DND-41 (cell line): ENCODE results near the gene EVI5L.

Experiments
- ATAC-seq: fragments of 200-7000 bp; cut with Tn5 transposase; 3 replicates; pipeline ENCODE4 v1.9.1; 2021; ENCODE audit warnings: low read depth; ENCODE audit not compliant: insufficient read depth
- DNase-seq: peaks from one replicate; pipeline ENCODE4 v3.0.0-alpha.2; 2020
- H2AFZ ChIP-seq: 2 replicates; pipeline ENCODE4 v1.6.0; 2012; ENCODE audit warnings: low read depth, low read length
- H3K27ac ChIP-seq: 2 replicates; pipeline ENCODE4 v1.5.1; 2012; ENCODE audit warnings: low read length, inconsistent platforms
- H3K27me3 ChIP-seq: fragments of 200-600 bp; sonication (generic); 2 replicates; pipeline ENCODE4 v1.6.0; 2012; ENCODE audit warnings: low read length, mild to moderate bottlenecking, inconsistent platforms; ENCODE audit not compliant: insufficient read depth, poor library complexity
- H3K36me3 ChIP-seq: 2 replicates; pipeline ENCODE4 v1.5.1; 2012; ENCODE audit warnings: low read length, inconsistent platforms; ENCODE audit not compliant: insufficient read depth
- H3K4me1 ChIP-seq: 2 replicates; pipeline ENCODE4 v1.5.1; 2012; ENCODE audit warnings: mild to moderate bottlenecking, low read length; ENCODE audit not compliant: insufficient read depth
- H3K4me2 ChIP-seq: 2 replicates; pipeline ENCODE4 v1.6.0; 2012; ENCODE audit warnings: mild to moderate bottlenecking, moderate library complexity, low read length, inconsistent platforms; ENCODE audit not compliant: insufficient read depth
- H3K4me3 ChIP-seq, 2 experiments: fragments of 200-600 bp in 1 of 2; shearing (Covaris generic) in 1 of 2; 2 replicates each; pipeline ENCODE4 v1.5.1; 2012 to 2016; ENCODE audit warnings: inconsistent platforms in 2 of 2, low read length in 2 of 2, mild to moderate bottlenecking in 2 of 2, low read depth in 1 of 2, moderate library complexity in 1 of 2
- H3K79me2 ChIP-seq: 2 replicates; pipeline ENCODE4 v1.6.0; 2012; ENCODE audit warnings: low read length, inconsistent platforms; ENCODE audit not compliant: insufficient read depth
- H3K9ac ChIP-seq: 2 replicates; pipeline ENCODE4 v1.6.0; 2012; ENCODE audit warnings: low read depth, mild to moderate bottlenecking, inconsistent platforms, low read length, moderate library complexity
- H3K9me3 ChIP-seq: 2 replicates; pipeline ENCODE4 v1.5.1; 2012; ENCODE audit warnings: low read length, moderate library complexity, mild to moderate bottlenecking, inconsistent platforms; ENCODE audit not compliant: insufficient read depth, severe bottlenecking
- H4K20me1 ChIP-seq: 2 replicates; pipeline ENCODE4 v1.6.0; 2012; ENCODE audit warnings: low read length; ENCODE audit not compliant: insufficient read depth
- EZH2 ChIP-seq: IDR thresholded peaks from 3 replicates; pipeline ENCODE4 v1.6.1; 2012; ENCODE audit warnings: borderline replicate concordance, low read depth, mild to moderate bottlenecking, moderate library complexity, low read length, inconsistent platforms; ENCODE audit not compliant: severe bottlenecking
- TF ChIP-seq, protein P1 (sequence below): IDR thresholded peaks from 2 replicates; pipeline ENCODE4 v1.5.1; 2012; ENCODE audit warnings: borderline replicate concordance, low read length, moderate library complexity, mild to moderate bottlenecking; ENCODE audit not compliant: poor library complexity, severe bottlenecking; ENCODE audit errors: extremely low read depth

Gene EVI5L

DNA sequence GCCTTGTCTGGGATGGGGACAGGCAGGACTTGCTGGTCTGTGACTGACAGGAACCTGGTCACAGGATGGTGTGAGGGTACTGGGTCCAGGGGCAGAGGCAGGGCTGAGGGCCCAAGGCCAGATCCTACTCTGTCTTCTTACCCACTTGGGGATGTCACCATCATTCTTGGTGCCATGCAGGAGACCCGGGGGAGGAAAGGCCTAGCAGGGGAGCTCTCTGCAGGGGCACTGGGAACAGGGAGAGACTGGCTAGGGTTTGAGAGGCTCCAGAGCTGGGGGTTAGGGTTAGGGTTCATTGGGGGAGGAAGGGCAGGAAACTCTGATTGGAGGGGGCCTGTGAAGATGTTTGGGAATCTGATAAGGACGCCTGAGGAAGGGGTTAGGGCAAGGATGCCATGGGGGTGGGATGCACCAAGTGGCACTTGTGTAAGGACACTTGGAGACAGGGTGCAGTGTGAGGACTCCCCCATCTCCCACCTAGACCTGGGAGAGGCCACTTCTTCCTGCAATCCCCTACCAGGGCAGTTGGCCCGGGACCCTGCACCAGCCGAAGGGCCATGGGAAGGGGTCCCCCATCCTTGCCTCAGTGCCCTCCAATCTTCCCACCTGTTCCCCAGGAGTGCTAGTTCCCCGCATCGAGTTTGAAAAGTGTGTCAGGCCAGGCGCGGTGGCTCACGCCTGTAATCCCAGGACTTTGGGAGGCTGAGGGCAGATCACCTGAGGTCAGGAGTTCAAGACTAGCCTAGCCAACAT is 37.2 kb downstream of the EVI5L start:
- 0 out of 2 replicates have a peak, but pooled peaks cover 9% of the 10 kb centered on the region for H4K20me1 ChIP-seq
- TF ChIP-seq, protein P1, sequence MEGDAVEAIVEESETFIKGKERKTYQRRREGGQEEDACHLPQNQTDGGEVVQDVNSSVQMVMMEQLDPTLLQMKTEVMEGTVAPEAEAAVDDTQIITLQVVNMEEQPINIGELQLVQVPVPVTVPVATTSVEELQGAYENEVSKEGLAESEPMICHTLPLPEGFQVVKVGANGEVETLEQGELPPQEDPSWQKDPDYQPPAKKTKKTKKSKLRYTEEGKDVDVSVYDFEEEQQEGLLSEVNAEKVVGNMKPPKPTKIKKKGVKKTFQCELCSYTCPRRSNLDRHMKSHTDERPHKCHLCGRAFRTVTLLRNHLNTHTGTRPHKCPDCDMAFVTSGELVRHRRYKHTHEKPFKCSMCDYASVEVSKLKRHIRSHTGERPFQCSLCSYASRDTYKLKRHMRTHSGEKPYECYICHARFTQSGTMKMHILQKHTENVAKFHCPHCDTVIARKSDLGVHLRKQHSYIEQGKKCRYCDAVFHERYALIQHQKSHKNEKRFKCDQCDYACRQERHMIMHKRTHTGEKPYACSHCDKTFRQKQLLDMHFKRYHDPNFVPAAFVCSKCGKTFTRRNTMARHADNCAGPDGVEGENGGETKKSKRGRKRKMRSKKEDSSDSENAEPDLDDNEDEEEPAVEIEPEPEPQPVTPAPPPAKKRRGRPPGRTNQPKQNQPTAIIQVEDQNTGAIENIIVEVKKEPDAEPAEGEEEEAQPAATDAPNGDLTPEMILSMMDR: no peak
- ATAC-seq: no peak
- H3K4me2 ChIP-seq: no peak overlapping the region
- no peak overlapping the region for H3K9ac ChIP-seq
- H3K27ac ChIP-seq: no peak overlapping the region
- no peaks in the 10 kb centered on the region for H3K27me3 ChIP-seq
- H3K79me2 ChIP-seq: no peaks in the 10 kb centered on the region
- no peak overlapping the region for H3K4me3 ChIP-seq
- peaks cover 1% of the 10 kb centered on the region; the same call in 1 of the 2 replicates for H3K36me3 ChIP-seq
- peaks cover 21% of the 10 kb centered on the region for H3K4me1 ChIP-seq
- H2AFZ ChIP-seq: no peak overlapping the region
- H3K9me3 ChIP-seq: no peaks in the 10 kb centered on the region
- no peak for DNase-seq

DNA sequence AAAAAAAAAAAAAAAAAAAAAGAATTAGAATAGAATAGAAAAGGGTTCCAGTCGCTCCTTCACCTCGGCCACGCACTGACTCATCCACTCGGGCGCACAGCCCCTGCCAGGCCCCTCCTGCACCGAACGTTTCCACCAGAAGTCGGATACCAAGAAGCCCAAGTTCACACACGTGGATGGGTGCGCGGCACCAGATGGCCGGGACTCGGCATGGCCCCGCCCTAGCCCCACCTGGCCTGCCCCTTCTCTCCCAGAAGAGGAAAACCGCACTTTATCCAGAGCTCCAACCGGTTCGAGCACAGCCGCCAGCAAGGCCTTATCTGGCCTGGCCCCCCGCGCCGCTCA is 38.3 kb downstream of the EVI5L start:
- ATAC-seq: peak; percentile 23
- peak overlapping the region; percentile 56 for H3K9ac ChIP-seq
- H3K9me3 ChIP-seq: no peaks in the 10 kb centered on the region
- H3K4me3 ChIP-seq: peak overlapping the region in 1 of 2 experiments; percentile 60; a peak in 2 of 4 replicates
- peaks cover 23% of the 10 kb centered on the region for H3K4me1 ChIP-seq
- no peak for TF ChIP-seq EZH2
- TF ChIP-seq, protein P1: no peak
- H3K27me3 ChIP-seq: no peaks in the 10 kb centered on the region
- no peaks in the 10 kb centered on the region for H3K36me3 ChIP-seq
- peak; percentile 74 for DNase-seq
- H2AFZ ChIP-seq: peak overlapping the region; percentile 80
- peak overlapping the region; percentile 62; the same call in 1 of the 2 replicates for H3K27ac ChIP-seq
- 0 out of 2 replicates have a peak, but pooled peaks cover 9% of the 10 kb centered on the region for H4K20me1 ChIP-seq
- H3K4me2 ChIP-seq: peak overlapping the region; percentile 93
- no peaks in the 10 kb centered on the region for H3K79me2 ChIP-seq

DNA sequence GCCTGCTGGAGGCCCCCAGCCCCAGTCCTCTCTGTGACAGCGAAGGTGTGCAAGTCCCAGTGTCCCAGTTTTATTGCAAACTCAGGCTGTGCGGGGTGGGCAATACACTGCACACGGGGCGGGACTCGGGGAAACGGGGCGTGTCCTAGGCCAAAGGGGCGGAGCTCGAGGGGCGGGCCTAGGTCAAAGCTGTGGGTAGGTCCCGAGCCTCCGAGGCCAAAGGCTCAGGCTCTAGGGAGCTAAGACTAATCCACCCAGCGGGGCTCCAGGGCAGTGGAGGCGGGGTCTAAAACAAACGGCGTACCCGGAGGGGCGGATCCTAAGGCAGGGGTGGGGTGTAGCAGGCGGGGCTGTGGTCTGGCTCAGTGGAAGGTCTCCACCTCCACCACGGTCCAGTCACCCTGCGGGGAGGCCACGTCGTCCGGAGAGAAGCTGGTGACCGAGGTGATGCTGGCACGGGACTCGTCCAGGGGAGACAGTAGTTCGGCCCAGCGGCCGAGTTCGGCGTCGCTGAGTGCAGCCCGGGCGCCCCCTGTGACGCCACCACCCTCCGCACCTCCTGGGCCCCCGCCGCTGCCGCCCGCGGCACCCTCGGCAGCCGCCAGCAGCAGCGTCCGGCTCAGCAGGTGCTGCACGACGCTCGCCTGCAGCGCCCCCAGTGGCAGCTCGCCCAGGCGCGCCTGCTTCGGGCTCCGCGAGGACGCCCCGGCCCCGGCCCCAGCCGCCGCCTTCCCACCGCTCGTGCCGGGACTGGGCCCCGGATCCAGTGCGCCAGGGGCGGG is 38.8 kb downstream of the EVI5L start:
- H4K20me1 ChIP-seq: 0 out of 2 replicates have a peak, but pooled peaks cover 9% of the 10 kb centered on the region
- DNase-seq (peak; percentile 84), ATAC-seq (peak; percentile 78)
- no peaks in the 10 kb centered on the region for H3K79me2 ChIP-seq
- peak overlapping the region; percentile 80 for H2AFZ ChIP-seq
- no peaks in the 10 kb centered on the region for H3K27me3 ChIP-seq
- H3K36me3 ChIP-seq: no peaks in the 10 kb centered on the region
- peak overlapping the region; percentile 1 to 60; a peak in 3 of 4 replicates for H3K4me3 ChIP-seq
- peak overlapping the region; percentile 62 for H3K27ac ChIP-seq
- H3K4me1 ChIP-seq: peaks cover 28% of the 10 kb centered on the region
- TF ChIP-seq, protein P1: peak; percentile 87
- no peak for TF ChIP-seq EZH2
- peak overlapping the region; percentile 93 for H3K4me2 ChIP-seq
- H3K9me3 ChIP-seq: no peaks in the 10 kb centered on the region
- H3K9ac ChIP-seq: peak overlapping the region; percentile 56
